ENCODE data around the gene ALDH1A3. TPM values are rescaled to one million over a fixed set of nuclear protein-coding genes. Genes with fewer than 3 reads are reported as not detected.

Gene ALDH1A3
- total and polyA plus RNA-seq, 4 donors = 4.5 to 19.0 (median 6.7) TPM

GRCh38 chr15:100958326-100959065 lies 78.9 kb downstream of the ALDH1A3 start:
- intact Hi-C loops (cut with DNase I) = no loop called here
- Histone ChIP-seq H3K27ac (ENCODE audit: low read depth in 1 of 2, low read length in 2 of 2) (no peak overlapping the region), H3K4me1 (ENCODE audit: control insufficient read depth in 1 of 2, insufficient read depth in 2 of 2, low read length in 2 of 2) (no peaks in the 10 kb centered on the region), H3K27me3 (ENCODE audit: control insufficient read depth in 1 of 2, insufficient read depth in 2 of 2, low read length in 1 of 2) (no peaks in the 10 kb centered on the region), H3K36me3 (ENCODE audit: control insufficient read depth in 1 of 2, insufficient read depth in 2 of 2, low read length in 1 of 2) (no peaks in the 10 kb centered on the region), H3K4me3 (ENCODE audit: low read length in 2 of 2) (no peak overlapping the region), H3K9me3 (ENCODE audit: control insufficient read depth, low read length) (no peaks in the 10 kb centered on the region)
- ATAC-seq (ENCODE audit: low FRiP score) (no peak), DNase-seq (no peak)
- 22 to 37% methylated on average over 10 of the region's 10 CpGs for WGBS, 2 donors

- no peak overlapping the region for H3K4me3 ChIP-seq (ENCODE audit: low read length in 2 of 2)
- no peaks in the 10 kb centered on the region for H3K9me3 ChIP-seq (ENCODE audit: control insufficient read depth, low read length)
- H3K27me3 ChIP-seq (ENCODE audit: control insufficient read depth in 1 of 2, insufficient read depth in 2 of 2, low read length in 1 of 2) = no peaks in the 10 kb centered on the region
- no peaks in the 10 kb centered on the region for H3K4me1 ChIP-seq (ENCODE audit: control insufficient read depth in 1 of 2, insufficient read depth in 2 of 2, low read length in 2 of 2)
- intact Hi-C loops (cut with DNase I) = no loop called here
- ATAC-seq (ENCODE audit: low FRiP score) (peak; percentile 36), DNase-seq (no peak)
- 76 to 78% methylated on average over 14 of the region's 14 CpGs for WGBS, 2 donors
- H3K36me3 ChIP-seq (ENCODE audit: control insufficient read depth in 1 of 2, insufficient read depth in 2 of 2, low read length in 1 of 2) = no peaks in the 10 kb centered on the region
- H3K27ac ChIP-seq (ENCODE audit: low read depth in 1 of 2, low read length in 2 of 2) = no peak overlapping the region
Measured at GRCh38 chr15:100959066-100960050, 79.7 kb downstream of the ALDH1A3 start.

Other genes starting within 250 kb of the ALDH1A3 start
- 10 to 100 TPM; 20.0 to 34.0 TPM for gene LRRK1, start 39.5 kb downstream of the ALDH1A3 start, total RNA-seq
- gene LRRK1, start 39.5 kb downstream of the ALDH1A3 start, polyA plus RNA-seq = 1 to 10 TPM; 4.0 to 6.6 TPM

Data from aorta (tissue), 5 donors.